HEK293 (cell line): ENCODE results near the gene CCIN.

Source experiments
- FEZF1 ChIP-seq: fragments of 450-650 bp; formaldehyde crosslinking; IDR thresholded peaks from 2 replicates; pipeline ENCODE4 v1.5.1; 2016; ENCODE audit warnings: missing biosample characterization, missing genetic modification characterization
- GFI1B ChIP-seq: fragments of 450-650 bp; formaldehyde crosslinking; IDR thresholded peaks from 2 replicates; pipeline ENCODE4 v1.5.1; 2016; ENCODE audit warnings: missing biosample characterization, missing genetic modification characterization
- GLIS2 ChIP-seq: fragments of 450-650 bp; formaldehyde crosslinking; IDR thresholded peaks from 2 replicates; pipeline ENCODE4 v1.5.1; 2016; ENCODE audit warnings: missing biosample characterization, missing genetic modification characterization
- IKZF3 ChIP-seq: fragments of 450-650 bp; IDR thresholded peaks from 2 replicates; pipeline ENCODE4 v1.5.0; 2018; ENCODE audit warnings: missing biosample characterization, mild to moderate bottlenecking, missing genetic modification characterization, moderate library complexity
- KLF1 ChIP-seq: fragments of 450-650 bp; formaldehyde crosslinking; IDR thresholded peaks from 2 replicates; pipeline ENCODE4 v1.5.1; 2016; ENCODE audit warnings: missing biosample characterization, missing genetic modification characterization
- MEIS1 ChIP-seq: sonication (generic); formaldehyde crosslinking; IDR thresholded peaks from 2 replicates; pipeline ENCODE4 v1.8.1; 2022; ENCODE audit warnings: missing genetic modification reagents, mild to moderate bottlenecking, borderline replicate concordance
- RBAK ChIP-seq: fragments of 450-650 bp; formaldehyde crosslinking; IDR thresholded peaks from 2 replicates; pipeline ENCODE4 v1.5.1; 2016; ENCODE audit warnings: missing biosample characterization, missing genetic modification characterization
- REPIN1 ChIP-seq: fragments of 450-650 bp; formaldehyde crosslinking; IDR thresholded peaks from 2 replicates; pipeline ENCODE4 v1.5.1; 2017; ENCODE audit warnings: missing biosample characterization, missing genetic modification characterization, low read depth
- YY1 ChIP-seq: fragments of 450-650 bp; formaldehyde crosslinking; IDR thresholded peaks from 2 replicates; pipeline ENCODE4 v1.5.1; 2018; ENCODE audit warnings: missing biosample characterization, missing genetic modification characterization
- ZBTB1 ChIP-seq: fragments of 450-650 bp; formaldehyde crosslinking; IDR thresholded peaks from 2 replicates; pipeline ENCODE4 v1.5.1; 2016; ENCODE audit warnings: missing biosample characterization, missing genetic modification characterization
- ZBTB8A ChIP-seq: fragments of 450-650 bp; formaldehyde crosslinking; IDR thresholded peaks from 2 replicates; pipeline ENCODE4 v1.5.1; 2016; ENCODE audit warnings: missing biosample characterization, missing genetic modification characterization
- ZNF121 ChIP-seq: fragments of 450-650 bp; formaldehyde crosslinking; IDR thresholded peaks from 2 replicates; pipeline ENCODE4 v1.5.1; 2016; ENCODE audit warnings: missing biosample characterization, missing genetic modification characterization
- ZNF133 ChIP-seq: fragments of 450-650 bp; formaldehyde crosslinking; IDR thresholded peaks from 2 replicates; pipeline ENCODE4 v1.5.1; 2016; ENCODE audit warnings: missing biosample characterization, missing genetic modification characterization
- ZNF140 ChIP-seq: fragments of 450-650 bp; formaldehyde crosslinking; IDR thresholded peaks from 2 replicates; pipeline ENCODE4 v1.5.1; 2016; ENCODE audit warnings: missing biosample characterization, missing genetic modification characterization
- ZNF175 ChIP-seq: fragments of 450-650 bp; formaldehyde crosslinking; IDR thresholded peaks from 2 replicates; pipeline ENCODE4 v1.5.1; 2016; ENCODE audit warnings: missing biosample characterization, missing genetic modification characterization
- ZNF248 ChIP-seq: fragments of 450-650 bp; formaldehyde crosslinking; IDR thresholded peaks from 2 replicates; pipeline ENCODE4 v1.5.1; 2017; ENCODE audit warnings: missing biosample characterization, missing genetic modification characterization
- ZNF292 ChIP-seq: fragments of 450-650 bp; formaldehyde crosslinking; IDR thresholded peaks from 2 replicates; pipeline ENCODE4 v1.5.1; 2016; ENCODE audit warnings: low read depth, missing biosample characterization, missing genetic modification characterization, borderline replicate concordance
- ZNF324 ChIP-seq: fragments of 450-650 bp; formaldehyde crosslinking; IDR thresholded peaks from 2 replicates; pipeline ENCODE4 v1.5.1; 2016; ENCODE audit warnings: missing biosample characterization, missing genetic modification characterization
- ZNF366 ChIP-seq: fragments of 450-650 bp; formaldehyde crosslinking; conservative IDR thresholded peaks from 2 replicates; pipeline ENCODE4 v1.5.1; 2016; ENCODE audit warnings: missing biosample characterization, missing genetic modification characterization
- ZNF501 ChIP-seq: fragments of 450-650 bp; formaldehyde crosslinking; IDR thresholded peaks from 2 replicates; pipeline ENCODE4 v1.5.1; 2016; ENCODE audit warnings: missing biosample characterization, missing genetic modification characterization
- ZNF521 ChIP-seq: fragments of 450-650 bp; formaldehyde crosslinking; IDR thresholded peaks from 2 replicates; pipeline ENCODE4 v1.5.1; 2017; ENCODE audit warnings: missing biosample characterization, mild to moderate bottlenecking, missing genetic modification characterization
- ZNF530 ChIP-seq: fragments of 450-650 bp; formaldehyde crosslinking; IDR thresholded peaks from 2 replicates; pipeline ENCODE4 v1.5.1; 2016; ENCODE audit warnings: low read depth, missing biosample characterization, missing genetic modification characterization
- ZNF629 ChIP-seq: fragments of 450-650 bp; formaldehyde crosslinking; IDR thresholded peaks from 2 replicates; pipeline ENCODE4 v1.5.1; 2017; ENCODE audit warnings: missing biosample characterization, missing genetic modification characterization
- ZNF677 ChIP-seq: fragments of 450-650 bp; IDR thresholded peaks from 2 replicates; pipeline ENCODE4 v1.5.0; 2018; ENCODE audit warnings: missing biosample characterization, mild to moderate bottlenecking, missing genetic modification characterization, moderate library complexity
- ZNF747 ChIP-seq: fragments of 450-650 bp; formaldehyde crosslinking; IDR thresholded peaks from 2 replicates; pipeline ENCODE4 v1.5.1; 2016; ENCODE audit warnings: missing biosample characterization, missing genetic modification characterization
- ZNF776 ChIP-seq: fragments of 450-650 bp; formaldehyde crosslinking; IDR thresholded peaks from 2 replicates; pipeline ENCODE4 v1.5.0; 2017; ENCODE audit warnings: missing biosample characterization, missing genetic modification characterization, borderline replicate concordance
- ZNF785 ChIP-seq: fragments of 450-650 bp; formaldehyde crosslinking; IDR thresholded peaks from 2 replicates; pipeline ENCODE4 v1.5.1; 2016; ENCODE audit warnings: missing biosample characterization, missing genetic modification characterization
- ZSCAN23 ChIP-seq: fragments of 450-650 bp; formaldehyde crosslinking; IDR thresholded peaks from 2 replicates; pipeline ENCODE4 v1.5.1; 2016; ENCODE audit warnings: missing biosample characterization, missing genetic modification characterization
- ZXDB ChIP-seq: fragments of 450-650 bp; formaldehyde crosslinking; IDR thresholded peaks from 2 replicates; pipeline ENCODE4 v1.5.1; 2016; ENCODE audit warnings: missing biosample characterization, missing genetic modification characterization
- TF ChIP-seq, protein P1 (sequence below): fragments of 450-650 bp; formaldehyde crosslinking; IDR thresholded peaks from 2 replicates; pipeline ENCODE4 v1.5.1; 2016; ENCODE audit warnings: missing biosample characterization, missing genetic modification characterization
- TF ChIP-seq, protein P2 (sequence below): fragments of 450-650 bp; formaldehyde crosslinking; IDR thresholded peaks from 2 replicates; pipeline ENCODE4 v1.5.1; 2017; ENCODE audit warnings: missing biosample characterization, missing genetic modification characterization
- TF ChIP-seq, protein P3 (sequence below): fragments of 450-650 bp; formaldehyde crosslinking; IDR thresholded peaks from 2 replicates; pipeline ENCODE4 v1.5.1; 2016; ENCODE audit warnings: missing biosample characterization, missing genetic modification characterization
- TF ChIP-seq, protein P4 (sequence below): fragments of 450-650 bp; formaldehyde crosslinking; IDR thresholded peaks from 2 replicates; pipeline ENCODE4 v1.5.1; 2016; ENCODE audit warnings: missing biosample characterization, missing genetic modification characterization
- TF ChIP-seq, protein P5 (sequence below): fragments of 450-650 bp; formaldehyde crosslinking; IDR thresholded peaks from 2 replicates; pipeline ENCODE4 v1.5.1; 2017; ENCODE audit warnings: missing biosample characterization, missing genetic modification characterization

The CCIN gene

DNA sequence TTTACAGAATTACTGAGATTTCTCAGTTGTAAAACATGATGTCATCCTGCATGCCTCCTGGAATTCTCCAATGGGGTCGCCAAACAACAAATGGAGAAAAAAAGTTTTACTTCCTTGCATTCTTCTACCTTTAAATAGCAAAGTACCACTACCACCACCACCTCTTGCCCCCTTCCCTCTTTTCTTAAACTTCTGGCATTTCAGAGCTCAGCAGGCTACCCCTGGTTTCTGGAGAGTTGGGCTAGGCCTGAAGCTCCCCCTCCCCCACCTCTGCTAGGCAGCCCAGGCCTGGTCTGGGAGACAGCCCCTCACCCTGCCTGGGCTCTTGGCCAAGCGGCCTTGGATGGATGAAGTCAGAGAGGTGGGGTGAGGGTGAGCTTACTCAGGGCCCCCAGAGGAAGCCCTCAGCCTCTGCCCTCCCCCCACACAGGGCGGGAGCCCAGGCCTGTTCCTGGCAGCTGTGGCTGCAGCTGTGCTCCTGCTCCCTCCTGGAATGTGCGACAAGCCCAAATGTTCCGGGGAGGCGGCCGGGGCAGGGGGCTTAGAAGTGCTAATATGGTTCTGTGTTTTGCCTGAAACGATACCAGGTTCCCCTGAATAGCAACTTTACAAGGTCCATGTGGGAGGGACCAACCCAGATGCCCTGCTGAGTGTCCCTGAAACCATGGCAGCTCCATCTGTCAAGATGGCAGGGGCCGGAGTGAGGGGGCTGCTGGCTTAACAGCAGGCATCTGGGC is 6.0 kb upstream of the CCIN start (continued):
- TF ChIP-seq ZNF248 (tag by site-specific recombination) (no peak), REPIN1 (no peak), ZNF776 (tag by site-specific recombination) (no peak), ZBTB1 (no peak), RBAK (tag by site-specific recombination) (no peak), ZNF521 (no peak), ZNF747 (tag by site-specific recombination) (no peak), IKZF3 (tag by site-specific recombination) (no peak), ZNF785 (no peak), KLF1 (tag by site-specific recombination) (peak; percentile 35), ZNF133 (tag by site-specific recombination) (no peak), ZXDB (tag by site-specific recombination) (no peak), GFI1B (tag by site-specific recombination) (no peak), MEIS1 (CRISPR knock-in tag) (no peak), FEZF1 (tag by site-specific recombination) (no peak), ZNF629 (peak; percentile 50; the same call in 1 of the 2 replicates), ZNF324 (tag by site-specific recombination) (no peak), ZNF175 (tag by site-specific recombination) (no peak), YY1 (tag by site-specific recombination) (no peak), ZSCAN23 (tag by site-specific recombination) (no peak), ZBTB8A (tag by site-specific recombination) (no peak), ZNF292 (tag by site-specific recombination) (no peak), ZNF140 (tag by site-specific recombination) (no peak), GLIS2 (peak; percentile 63; the same call in 1 of the 2 replicates), ZNF530 (tag by site-specific recombination) (0 out of 2 replicates have a peak, but pooled peaks have one; percentile 67), ZNF677 (tag by site-specific recombination) (no peak), ZNF121 (tag by site-specific recombination) (no peak), ZNF501 (tag by site-specific recombination) (no peak), ZNF366 (peak; percentile 30; the same call in 1 of the 2 replicates)
- TF ChIP-seq, protein P1, sequence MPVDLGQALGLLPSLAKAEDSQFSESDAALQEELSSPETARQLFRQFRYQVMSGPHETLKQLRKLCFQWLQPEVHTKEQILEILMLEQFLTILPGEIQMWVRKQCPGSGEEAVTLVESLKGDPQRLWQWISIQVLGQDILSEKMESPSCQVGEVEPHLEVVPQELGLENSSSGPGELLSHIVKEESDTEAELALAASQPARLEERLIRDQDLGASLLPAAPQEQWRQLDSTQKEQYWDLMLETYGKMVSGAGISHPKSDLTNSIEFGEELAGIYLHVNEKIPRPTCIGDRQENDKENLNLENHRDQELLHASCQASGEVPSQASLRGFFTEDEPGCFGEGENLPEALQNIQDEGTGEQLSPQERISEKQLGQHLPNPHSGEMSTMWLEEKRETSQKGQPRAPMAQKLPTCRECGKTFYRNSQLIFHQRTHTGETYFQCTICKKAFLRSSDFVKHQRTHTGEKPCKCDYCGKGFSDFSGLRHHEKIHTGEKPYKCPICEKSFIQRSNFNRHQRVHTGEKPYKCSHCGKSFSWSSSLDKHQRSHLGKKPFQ (tag by site-specific recombination), result no peak
- TF ChIP-seq, protein P2, sequence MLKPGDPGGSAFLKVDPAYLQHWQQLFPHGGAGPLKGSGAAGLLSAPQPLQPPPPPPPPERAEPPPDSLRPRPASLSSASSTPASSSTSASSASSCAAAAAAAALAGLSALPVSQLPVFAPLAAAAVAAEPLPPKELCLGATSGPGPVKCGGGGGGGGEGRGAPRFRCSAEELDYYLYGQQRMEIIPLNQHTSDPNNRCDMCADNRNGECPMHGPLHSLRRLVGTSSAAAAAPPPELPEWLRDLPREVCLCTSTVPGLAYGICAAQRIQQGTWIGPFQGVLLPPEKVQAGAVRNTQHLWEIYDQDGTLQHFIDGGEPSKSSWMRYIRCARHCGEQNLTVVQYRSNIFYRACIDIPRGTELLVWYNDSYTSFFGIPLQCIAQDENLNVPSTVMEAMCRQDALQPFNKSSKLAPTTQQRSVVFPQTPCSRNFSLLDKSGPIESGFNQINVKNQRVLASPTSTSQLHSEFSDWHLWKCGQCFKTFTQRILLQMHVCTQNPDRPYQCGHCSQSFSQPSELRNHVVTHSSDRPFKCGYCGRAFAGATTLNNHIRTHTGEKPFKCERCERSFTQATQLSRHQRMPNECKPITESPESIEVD (tag by site-specific recombination), result no peak
- TF ChIP-seq, protein P3, sequence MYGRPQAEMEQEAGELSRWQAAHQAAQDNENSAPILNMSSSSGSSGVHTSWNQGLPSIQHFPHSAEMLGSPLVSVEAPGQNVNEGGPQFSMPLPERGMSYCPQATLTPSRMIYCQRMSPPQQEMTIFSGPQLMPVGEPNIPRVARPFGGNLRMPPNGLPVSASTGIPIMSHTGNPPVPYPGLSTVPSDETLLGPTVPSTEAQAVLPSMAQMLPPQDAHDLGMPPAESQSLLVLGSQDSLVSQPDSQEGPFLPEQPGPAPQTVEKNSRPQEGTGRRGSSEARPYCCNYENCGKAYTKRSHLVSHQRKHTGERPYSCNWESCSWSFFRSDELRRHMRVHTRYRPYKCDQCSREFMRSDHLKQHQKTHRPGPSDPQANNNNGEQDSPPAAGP (tag by site-specific recombination), result peak; percentile 42; the same call in 1 of the 2 replicates
- TF ChIP-seq, protein P4, sequence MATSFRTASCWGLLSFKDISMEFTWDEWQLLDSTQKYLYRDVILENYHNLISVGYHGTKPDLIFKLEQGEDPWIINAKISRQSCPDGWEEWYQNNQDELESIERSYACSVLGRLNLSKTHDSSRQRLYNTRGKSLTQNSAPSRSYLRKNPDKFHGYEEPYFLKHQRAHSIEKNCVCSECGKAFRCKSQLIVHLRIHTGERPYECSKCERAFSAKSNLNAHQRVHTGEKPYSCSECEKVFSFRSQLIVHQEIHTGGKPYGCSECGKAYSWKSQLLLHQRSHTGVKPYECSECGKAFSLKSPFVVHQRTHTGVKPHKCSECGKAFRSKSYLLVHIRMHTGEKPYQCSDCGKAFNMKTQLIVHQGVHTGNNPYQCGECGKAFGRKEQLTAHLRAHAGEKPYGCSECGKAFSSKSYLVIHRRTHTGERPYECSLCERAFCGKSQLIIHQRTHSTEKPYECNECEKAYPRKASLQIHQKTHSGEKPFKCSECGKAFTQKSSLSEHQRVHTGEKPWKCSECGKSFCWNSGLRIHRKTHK (tag by site-specific recombination), result no peak
- TF ChIP-seq, protein P5, sequence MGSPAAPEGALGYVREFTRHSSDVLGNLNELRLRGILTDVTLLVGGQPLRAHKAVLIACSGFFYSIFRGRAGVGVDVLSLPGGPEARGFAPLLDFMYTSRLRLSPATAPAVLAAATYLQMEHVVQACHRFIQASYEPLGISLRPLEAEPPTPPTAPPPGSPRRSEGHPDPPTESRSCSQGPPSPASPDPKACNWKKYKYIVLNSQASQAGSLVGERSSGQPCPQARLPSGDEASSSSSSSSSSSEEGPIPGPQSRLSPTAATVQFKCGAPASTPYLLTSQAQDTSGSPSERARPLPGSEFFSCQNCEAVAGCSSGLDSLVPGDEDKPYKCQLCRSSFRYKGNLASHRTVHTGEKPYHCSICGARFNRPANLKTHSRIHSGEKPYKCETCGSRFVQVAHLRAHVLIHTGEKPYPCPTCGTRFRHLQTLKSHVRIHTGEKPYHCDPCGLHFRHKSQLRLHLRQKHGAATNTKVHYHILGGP, result no peak
